ENCODE measurements around the gene SLC26A1. TPM values are rescaled to one million over a fixed set of nuclear protein-coding genes. Genes with fewer than 3 reads are reported as not detected.
"Not testable (repeated sequence)": the region's sequence is repeated elsewhere in the genome, so short reads cannot be mapped to it uniquely, and the experiment has no call there.

The SLC26A1 gene
- polyA plus RNA-seq, 10 donors, result 1.2 to 5.1 (median 3.5) TPM

- no peak for DNase-seq
Measured at GRCh38 chr4:955161-955921, 37.9 kb downstream of the SLC26A1 start.

- DNase-seq, result no peak
Measured at GRCh38 chr4:954211-955020, 38.8 kb downstream of the SLC26A1 start.

- DNase-seq, result no peak
Measured at GRCh38 chr4:953574-953915, 39.7 kb downstream of the SLC26A1 start.

GRCh38 chr4:952881-953573 lies 40.2 kb downstream of the SLC26A1 start:
- DNase-seq, result no peak

- no peak for DNase-seq
Measured at GRCh38 chr4:951594-952468, 41.4 kb downstream of the SLC26A1 start.

- DNase-seq, result no peak
Measured at GRCh38 chr4:951186-951585, 42.0 kb downstream of the SLC26A1 start.

- DNase-seq, result no peak
Measured at GRCh38 chr4:950136-951020, 42.8 kb downstream of the SLC26A1 start.

- no peak for DNase-seq
Measured at GRCh38 chr4:949656-950055, 43.5 kb downstream of the SLC26A1 start.

GRCh38 chr4:948936-949300 lies 44.3 kb downstream of the SLC26A1 start:
- DNase-seq, result no peak

- no peak for DNase-seq
Measured at GRCh38 chr4:948101-948935, 44.9 kb downstream of the SLC26A1 start.

- DNase-seq, result no peak
Measured at GRCh38 chr4:947491-947971, 45.7 kb downstream of the SLC26A1 start.

- no peak for DNase-seq
Measured at GRCh38 chr4:946517-947471, 46.4 kb downstream of the SLC26A1 start.

- no peak for DNase-seq
Measured at GRCh38 chr4:946103-946450, 47.1 kb downstream of the SLC26A1 start.

- no peak for DNase-seq
Measured at GRCh38 chr4:945274-946102, 47.7 kb downstream of the SLC26A1 start.

GRCh38 chr4:939508-939907 lies 53.7 kb downstream of the SLC26A1 start:
- DNase-seq, result not testable (repeated sequence)

Data from muscle of back (tissue), 11 donors.